Activated B cell treated with CpG ODN at 0.5 μM for 24 hours (primary cell): Measurements from ENCODE around the gene CALML4. TPM values are rescaled to one million over a fixed set of nuclear protein-coding genes. Genes with fewer than 3 reads are reported as not detected.

Source experiments
- ATAC-seq: fragments of 200-7000 bp; cut with Tn5 transposase; one replicate; pipeline ENCODE4 v1.10.0; 2021; ENCODE audit warnings: low read depth, mild to moderate bottlenecking, moderate library complexity
- CTCF ChIA-PET: fragments of 350-600 bp; sonication (Branson Sonifier 250); formaldehyde crosslinking; loops from one replicate; lab custom pipeline; 2021; ENCODE audit warnings: antibody characterized with exemption; lab: Charles Lee
- POLR2A ChIA-PET: fragments of 350-600 bp; sonication (Branson Sonifier 250); formaldehyde crosslinking; loops from one replicate; lab custom pipeline; 2021; ENCODE audit warnings: antibody characterized with exemption; lab: Charles Lee
- DNase-seq: peaks from one replicate; pipeline ENCODE4 v3.0.0; 2022
- H3K27ac Mint-ChIP-seq: one replicate; pipeline ENCODE4 v1.8.0; 2020; ENCODE audit warnings: mixed read lengths
- H3K27me3 Mint-ChIP-seq: one replicate; pipeline ENCODE4 v1.8.0; 2021; ENCODE audit warnings: mixed read lengths
- H3K36me3 Mint-ChIP-seq: one replicate; pipeline ENCODE4 v1.8.0; 2021; ENCODE audit warnings: low read depth, mixed read lengths
- H3K4me1 Mint-ChIP-seq: one replicate; pipeline ENCODE4 v1.8.0; 2021; ENCODE audit warnings: mixed read lengths
- H3K4me3 Mint-ChIP-seq: one replicate; pipeline ENCODE4 v1.8.0; 2020; ENCODE audit warnings: mild to moderate bottlenecking, mixed read lengths
- H3K9me3 Mint-ChIP-seq: one replicate; pipeline ENCODE4 v1.8.0; 2020; ENCODE audit warnings: mixed read lengths
- CTCF ChIP-seq: fragments of 200-600 bp; IDR thresholded peaks from one replicate; pipeline ENCODE4 v1.8.0; 2022; ENCODE audit warnings: antibody characterized with exemption, mild to moderate bottlenecking
- intact Hi-C: fragments of 100-400 bp; cut with micrococcal nuclease; formaldehyde crosslinking; loops from one replicate; pipeline ENCODE4 v1.15.1; 2024
- total RNA-seq: library from RNA; stranded (reverse); gene quantifications from 2 replicates; pipeline ENCODE4 v1.2.3, GENCODE V29; 2022

The CALML4 gene
- total RNA-seq: 4.4 and 5.0 TPM in 2 replicates

GRCh38 chr15:68204776-68205557 lies at the start of gene CALML4:
TSS of gene CALML4 (minus strand) at chr15:68205332. CDS start at chr15:68205247, 85 bp downstream.
- no peak for ATAC-seq
- CTCF ChIA-PET: no interaction called here
- intact Hi-C loops: no loop called here
- no peak for DNase-seq
- POLR2A ChIA-PET: no interaction called here
- H3K4me3 Mint-ChIP-seq: no peak within 1 kb of the TSS
- H3K36me3 Mint-ChIP-seq: peaks cover 5% of the 10 kb centered on the region
- TF ChIP-seq CTCF: no peak
- no peak within 1 kb of the TSS for H3K27ac Mint-ChIP-seq
- peaks cover 26% of the 10 kb centered on the region for H3K4me1 Mint-ChIP-seq
- no peaks in the 10 kb centered on the region for H3K27me3 Mint-ChIP-seq
- H3K9me3 Mint-ChIP-seq: no peaks in the 10 kb centered on the region

GRCh38 chr15:68252925-68253534 lies 47.9 kb upstream of the CALML4 start:
- Mint-ChIP-seq H3K4me1 (peaks cover 4% of the 10 kb centered on the region), H3K4me3 (no peak overlapping the region), H3K27me3 (peaks cover 17% of the 10 kb centered on the region), H3K27ac (no peak overlapping the region), H3K36me3 (no peaks in the 10 kb centered on the region), H3K9me3 (no peaks in the 10 kb centered on the region)
- CTCF ChIA-PET: interaction anchor here (0.7 to 2.1 kb wide), 21 partner anchors 9 to 529 kb away, joined by 3 to 33 read pairs (median 5); partner anchors contain the start of genes CLN6 and FEM1B
- intact Hi-C loops: loop anchor here (1.0 to 5.0 kb wide), 5 partner anchors 53 to 624 kb away; no protein-coding TSS in a partner anchor
- TF ChIP-seq CTCF: peak; percentile 34
- POLR2A ChIA-PET: interaction anchor here (1.1 kb wide), 1 partner anchor 25 kb away, joined by 10 read pairs; the partner anchor contains the start of gene FEM1B
- DNase-seq (no peak), ATAC-seq (peak; percentile 37)

- Mint-ChIP-seq H3K4me1 (peaks cover 3% of the 10 kb centered on the region), H3K9me3 (peaks cover 3% of the 10 kb centered on the region), H3K36me3 (no peaks in the 10 kb centered on the region), H3K27ac (no peak overlapping the region), H3K4me3 (no peak overlapping the region), H3K27me3 (peaks cover 6% of the 10 kb centered on the region)
- CTCF ChIA-PET: interaction anchor here (0.6 kb wide), 1 partner anchor 135 kb away, joined by 3 read pairs; no protein-coding TSS in a partner anchor
- POLR2A ChIA-PET: interaction anchor here (0.5 kb wide), 1 partner anchor 60 kb away, joined by 10 read pairs; no protein-coding TSS in a partner anchor
- TF ChIP-seq CTCF: no peak
- ATAC-seq (no peak), DNase-seq (no peak)
- intact Hi-C loops: no loop called here
Measured at GRCh38 chr15:68249058-68249713, 44.1 kb upstream of the CALML4 start.

GRCh38 chr15:68244235-68244634 lies 39.1 kb upstream of the CALML4 start:
- ChIA-PET POLR2A (interaction anchor here (0.9 kb wide), 1 partner anchor 34 kb away, joined by 5 read pairs; no protein-coding TSS in a partner anchor), CTCF (interaction anchor here (1.8 kb wide), 1 partner anchor 9 kb away, joined by 6 read pairs; no protein-coding TSS in a partner anchor)
- Mint-ChIP-seq H3K27me3 (no peaks in the 10 kb centered on the region), H3K4me3 (no peak overlapping the region), H3K4me1 (peaks cover 3% of the 10 kb centered on the region), H3K27ac (no peak overlapping the region), H3K9me3 (peaks cover 16% of the 10 kb centered on the region), H3K36me3 (no peaks in the 10 kb centered on the region)
- no peak for TF ChIP-seq CTCF
- no peak for ATAC-seq
- DNase-seq: no peak
- intact Hi-C loops: no loop called here
